Astrocyte (in vitro differentiated cells and primary cell): ENCODE measurements around the gene CALCOCO1.
"Not testable (repeated sequence)": the region's sequence is repeated elsewhere in the genome, so short reads cannot be mapped to it uniquely, and the experiment has no call there.

Source experiments
- CTCF ChIP-seq: IDR thresholded peaks from 2 replicates; pipeline ENCODE4 v1.5.1; 2011; ENCODE audit warnings: low read depth, mild to moderate bottlenecking, inconsistent platforms, low read length, moderate library complexity; ENCODE audit not compliant: insufficient read depth
- EZH2 ChIP-seq: IDR thresholded peaks from 2 replicates; pipeline ENCODE4 v1.6.1; 2012; ENCODE audit warnings: mild to moderate bottlenecking, low read length, inconsistent platforms; ENCODE audit not compliant: insufficient read depth

- TF ChIP-seq EZH2, CTCF: not testable (repeated sequence)
Measured at GRCh38 chr12:53680061-53680460, 47.2 kb downstream of the CALCOCO1 start.
